Liver (tissue), 9 donors: ENCODE results near the gene TLR8. TPM values are rescaled to one million over a fixed set of nuclear protein-coding genes. Genes with fewer than 3 reads are reported as not detected.

ENCODE experiments used
- DNase-seq: peaks from one replicate; pipeline ENCODE4 v3.0.0-alpha.2; 2017; ENCODE audit warnings: low spot score
- H3K27ac ChIP-seq, 2 donors: one replicate each; pipeline ENCODE4 v1.7.0; 2013; ENCODE audit warnings: inconsistent platforms in 2 of 2, low read length in 2 of 2, control low read depth in 1 of 2, low read depth in 1 of 2, mild to moderate bottlenecking in 1 of 2
- H3K27me3 ChIP-seq, 4 donors: one replicate each; pipeline versions ENCODE4 v1.6.1 to v1.7.0; 2013; ENCODE audit warnings: low read length in 3 of 4, inconsistent platforms in 1 of 4, mild to moderate bottlenecking in 1 of 4, moderate library complexity in 1 of 4; ENCODE audit not compliant: control insufficient read depth in 4 of 4, insufficient read depth in 4 of 4
- H3K36me3 ChIP-seq, 4 donors: one replicate each; pipeline versions ENCODE4 v1.6.1 to v1.7.0; 2013; ENCODE audit warnings: low read length in 3 of 4, mild to moderate bottlenecking in 3 of 4, low read depth in 1 of 4, moderate library complexity in 1 of 4; ENCODE audit not compliant: control insufficient read depth in 4 of 4, insufficient read depth in 3 of 4
- H3K4me1 ChIP-seq, 4 donors: one replicate each; pipeline versions ENCODE4 v1.6.1 to v1.7.0; 2013; ENCODE audit warnings: low read length in 3 of 4, mild to moderate bottlenecking in 3 of 4, moderate library complexity in 1 of 4; ENCODE audit not compliant: control insufficient read depth in 4 of 4, insufficient read depth in 4 of 4
- H3K4me3 ChIP-seq, 3 donors: one replicate each; pipeline versions ENCODE4 v1.6.1 to v1.7.0; 2013; ENCODE audit warnings: low read length in 3 of 3, control low read depth in 1 of 3, low read depth in 1 of 3, mild to moderate bottlenecking in 1 of 3
- H3K9ac ChIP-seq, 2 donors: one replicate each; pipeline ENCODE4 v1.7.0; 2013; ENCODE audit warnings: low read length in 2 of 2, mild to moderate bottlenecking in 2 of 2, moderate library complexity in 2 of 2, control low read depth in 1 of 2, low read depth in 1 of 2
- H3K9me3 ChIP-seq, 4 donors: one replicate each; pipeline versions ENCODE4 v1.6.1 to v1.7.0; 2013; ENCODE audit warnings: low read length in 3 of 4; ENCODE audit not compliant: control insufficient read depth in 4 of 4
- ATF3 ChIP-seq: IDR thresholded peaks from 2 replicates; pipeline ENCODE4 v1.6.1; 2016; ENCODE audit warnings: antibody characterized with exemption
- CTCF ChIP-seq: fragments of 150-350 bp; IDR thresholded peaks from 2 replicates; pipeline ENCODE4 v1.5.1; 2017; ENCODE audit warnings: improper control_type of control experiment, low read depth, low read length; ENCODE audit not compliant: missing input control
- EGR1 ChIP-seq, 2 donors: IDR thresholded peaks; 2 replicates each; pipeline ENCODE4 v1.6.1; 2016 to 2018; ENCODE audit warnings: antibody characterized with exemption in 2 of 2, low read depth in 2 of 2
- FOXA1 ChIP-seq: IDR thresholded peaks from 2 replicates; pipeline ENCODE4 v1.6.1; 2016; ENCODE audit warnings: antibody characterized with exemption
- FOXA2 ChIP-seq: IDR thresholded peaks from 2 replicates; pipeline ENCODE4 v1.6.1; 2016; ENCODE audit warnings: antibody characterized with exemption
- GABPA ChIP-seq, 2 donors: IDR thresholded peaks in 1 of 2; conservative IDR thresholded peaks in 1 of 2; 2 replicates each; pipeline ENCODE4 v1.6.1; 2016; ENCODE audit warnings: antibody characterized with exemption in 2 of 2, mild to moderate bottlenecking in 1 of 2, moderate library complexity in 1 of 2
- HNF4A ChIP-seq, 2 donors: conservative IDR thresholded peaks; 2 replicates each; pipeline ENCODE4 v1.6.1; 2016; ENCODE audit warnings: antibody characterized with exemption in 2 of 2, mild to moderate bottlenecking in 2 of 2
- HNF4G ChIP-seq: IDR thresholded peaks from 2 replicates; pipeline ENCODE4 v1.6.1; 2016; ENCODE audit warnings: antibody characterized with exemption
- JUND ChIP-seq, 2 donors: IDR thresholded peaks; 2 replicates each; pipeline ENCODE4 v1.6.1; 2016; ENCODE audit warnings: antibody characterized with exemption in 2 of 2
- MAX ChIP-seq: IDR thresholded peaks from 2 replicates; pipeline ENCODE4 v1.6.1; 2016; ENCODE audit warnings: antibody characterized with exemption
- NR2F2 ChIP-seq: IDR thresholded peaks from 2 replicates; pipeline ENCODE4 v1.6.1; 2016; ENCODE audit warnings: antibody characterized with exemption
- RAD21 ChIP-seq, 2 donors: IDR thresholded peaks; 2 replicates each; pipeline ENCODE4 v1.6.1; 2016; ENCODE audit warnings: antibody characterized with exemption in 2 of 2, mild to moderate bottlenecking in 2 of 2
- REST ChIP-seq: IDR thresholded peaks from 2 replicates; pipeline ENCODE4 v1.6.1; 2016; ENCODE audit warnings: antibody characterized with exemption, mild to moderate bottlenecking
- RXRA ChIP-seq, 2 donors: IDR thresholded peaks; 2 replicates each; pipeline ENCODE4 v1.6.1; 2017 to 2018; ENCODE audit warnings: antibody characterized with exemption in 2 of 2, mild to moderate bottlenecking in 1 of 2
- SP1 ChIP-seq: IDR thresholded peaks from 2 replicates; pipeline ENCODE4 v1.6.1; 2018; ENCODE audit warnings: antibody characterized with exemption, mild to moderate bottlenecking
- TAF1 ChIP-seq: conservative IDR thresholded peaks from 2 replicates; pipeline ENCODE4 v1.6.1; 2016; ENCODE audit warnings: antibody characterized with exemption, mild to moderate bottlenecking
- YY1 ChIP-seq: IDR thresholded peaks from 2 replicates; pipeline ENCODE4 v1.6.1; 2016; ENCODE audit warnings: antibody characterized with exemption, mild to moderate bottlenecking
- ZBTB33 ChIP-seq: IDR thresholded peaks from 2 replicates; pipeline ENCODE4 v1.6.1; 2016; ENCODE audit warnings: antibody characterized with exemption
- WGBS: extraction: QIAGEN DNeasy Blood & Tissue Kit; methylation state at CpG from one replicate; pipeline ENCODE4 v1.1.7; 2013; 5-methylcytosine and 5-hydroxymethylcytosine counted together
- polyA plus RNA-seq, 2 donors: library from polyadenylated mRNA; stranded (reverse) in 1 of 2; unstranded in 1 of 2; fragments of 200-250 nt in 1 of 2; fragments of >200 nt in 1 of 2; fragmentation: Nextera tagmentation in 1 of 2; extraction: Ambion mirVana in 1 of 2; gene quantifications; one replicate each; pipeline versions ENCODE4 v1.2.1 to v1.2.3, GENCODE V29; 2013 to 2015
- total RNA-seq, 2 donors: library from RNA; depleted of rRNA; stranded (reverse); fragments of >200 nt; gene quantifications; one replicate each; pipeline ENCODE4 v1.2.3, GENCODE V29; 2014
- donor health status: healthy.
- donor health status: healthy.
- donor health status: healthy.
- donor health status: healthy.
- donor health status: healthy.

TLR8 gene
- total and polyA plus RNA-seq, 4 donors, result 0.28 to 4.6 (median 2.1) TPM

- no peak for TF ChIP-seq CTCF
- TF ChIP-seq RXRA (IDR thresholded peaks at IDR 0.05), result no peak
- TF ChIP-seq GABPA (IDR thresholded peaks at IDR 0.05 in 1 of 2, conservative IDR thresholded peaks at IDR 0.05 in 1 of 2), result no peak
- no peak for TF ChIP-seq ATF3
- TF ChIP-seq EGR1 (IDR thresholded peaks at IDR 0.05; ENCODE audit: low read depth in 2 of 2), result no peak
Observed at GRCh38 chrX:12877386-12877785, 29.0 kb upstream of the TLR8 start (continued).

GRCh38 chrX:12878536-12878935 is 27.9 kb upstream of the TLR8 start:
- Histone ChIP-seq H3K9me3 (no peaks in the 10 kb centered on the region), H3K27me3 (peaks cover 0 to 3% (median 0%) of the 10 kb centered on the region in 4 donors), H3K4me3 (no peak overlapping the region), H3K36me3 (no peaks in the 10 kb centered on the region), H3K9ac (no peak overlapping the region), H3K4me1 (no peaks in the 10 kb centered on the region), H3K27ac (no peak overlapping the region)
- DNase-seq, result no peak
- TF ChIP-seq YY1 (no peak), RAD21 (IDR thresholded peaks at IDR 0.05) (no peak), RXRA (IDR thresholded peaks at IDR 0.05) (no peak), NR2F2 (no peak), EGR1 (IDR thresholded peaks at IDR 0.05; ENCODE audit: low read depth in 2 of 2) (no peak), FOXA2 (no peak), MAX (no peak), HNF4A (conservative IDR thresholded peaks at IDR 0.05) (no peak), SP1 (no peak), ZBTB33 (no peak), REST (no peak), HNF4G (no peak), GABPA (IDR thresholded peaks at IDR 0.05 in 1 of 2, conservative IDR thresholded peaks at IDR 0.05 in 1 of 2) (no peak), TAF1 (no peak), FOXA1 (no peak), JUND (IDR thresholded peaks at IDR 0.05) (no peak)
- 80% methylated on average over 1 of the region's 1 CpG for WGBS
